Stimulated activated CD4-positive, alpha-beta T cell treated with anti-CD3 and anti-CD28 coated beads, Interleukin-4, amount 100 ng/mL, for 1 hour (primary cell): ENCODE results near the gene ANKRD65.
"Not testable (repeated sequence)": the region's sequence is repeated elsewhere in the genome, so short reads cannot be mapped to it uniquely, and the experiment has no call there.

Experiments used
- DNase-seq: peaks from one replicate; pipeline ENCODE4 v3.0.0-alpha.2; 2020

Gene ANKRD65

GRCh38 chr1:1430114-1430982 is 9.3 kb upstream of the ANKRD65 start:
- no peak for DNase-seq

GRCh38 chr1:1429671-1430073 is 8.6 kb upstream of the ANKRD65 start:
- no peak for DNase-seq

GRCh38 chr1:1428967-1429366 is 7.9 kb upstream of the ANKRD65 start:
- not testable (repeated sequence) for DNase-seq

- no peak for DNase-seq
Observed at GRCh38 chr1:1428174-1428573, 7.1 kb upstream of the ANKRD65 start.

- DNase-seq: no peak
Observed at GRCh38 chr1:1427820-1428148, 6.7 kb upstream of the ANKRD65 start.

GRCh38 chr1:1427106-1427819 is 6.2 kb upstream of the ANKRD65 start:
- DNase-seq: no peak

GRCh38 chr1:1426496-1427105 is 5.5 kb upstream of the ANKRD65 start:
- no peak for DNase-seq

- no peak for DNase-seq
Observed at GRCh38 chr1:1425753-1426495, 4.8 kb upstream of the ANKRD65 start.

GRCh38 chr1:1425426-1425752 is 4.3 kb upstream of the ANKRD65 start:
- no peak for DNase-seq

- no peak for DNase-seq
Observed at GRCh38 chr1:1424707-1425106, 3.6 kb upstream of the ANKRD65 start.

- DNase-seq: no peak
Observed at GRCh38 chr1:1423245-1423597, 2.1 kb upstream of the ANKRD65 start.

- no peak for DNase-seq
Observed at GRCh38 chr1:1422465-1423244, 1.6 kb upstream of the ANKRD65 start.

GRCh38 chr1:1421907-1422464 is 910 bp upstream of the ANKRD65 start:
- DNase-seq: no peak

- DNase-seq: no peak
Observed at GRCh38 chr1:1420654-1421141, 378 bp downstream of the ANKRD65 start.

- DNase-seq: no peak
Observed at GRCh38 chr1:1419813-1420653, 1.0 kb downstream of the ANKRD65 start.

GRCh38 chr1:1419363-1419812 is 1.7 kb downstream of the ANKRD65 start:
- no peak for DNase-seq

GRCh38 chr1:1418464-1419362 is 2.4 kb downstream of the ANKRD65 start:
- DNase-seq: no peak

- not testable (repeated sequence) for DNase-seq
Observed at GRCh38 chr1:1417825-1418463, 3.1 kb downstream of the ANKRD65 start.

- not testable (repeated sequence) for DNase-seq
Observed at GRCh38 chr1:1417396-1417795, 3.7 kb downstream of the ANKRD65 start.
